GM23338 (cell line): Measurements from ENCODE around the gene INPP5A. TPM values are rescaled to one million over a fixed set of nuclear protein-coding genes. Genes with fewer than 3 reads are reported as not detected.

Experiments used
- ATAC-seq: fragments of 200-7000 bp; cut with Tn5 transposase; 3 replicates; pipeline ENCODE4 v1.9.1; 2020
- DNase-seq: peaks from one replicate; pipeline ENCODE4 v3.0.0-alpha.2; 2015; ENCODE audit warnings: low spot score
- H2AFZ ChIP-seq: fragments of 200-600 bp; sonication (generic); 2 replicates; pipeline ENCODE4 v1.8.0; 2016; ENCODE audit warnings: antibody characterized with exemption, mild to moderate bottlenecking, moderate library complexity
- H3F3A ChIP-seq: fragments of 200-600 bp; sonication (generic); replicated peaks from 2 replicates; pipeline ENCODE4 v1.8.0; 2017; ENCODE audit warnings: antibody characterized with exemption, mixed run types, low read depth
- H3K27ac ChIP-seq: fragments of 200-600 bp; sonication (generic); 2 replicates; pipeline ENCODE4 v1.6.1; 2016; ENCODE audit warnings: low read depth
- H3K27me3 ChIP-seq: fragments of 200-600 bp; sonication (generic); 2 replicates; pipeline ENCODE4 v1.8.0; 2016; ENCODE audit warnings: mild to moderate bottlenecking, mixed run types, moderate library complexity; ENCODE audit not compliant: insufficient read depth
- H3K36me3 ChIP-seq: fragments of 200-600 bp; sonication (generic); 2 replicates; pipeline ENCODE4 v1.8.0; 2016; ENCODE audit warnings: mild to moderate bottlenecking; ENCODE audit not compliant: insufficient read depth
- H3K4me1 ChIP-seq: fragments of 200-600 bp; sonication (generic); 2 replicates; pipeline ENCODE4 v1.8.0; 2016; ENCODE audit warnings: mild to moderate bottlenecking, moderate library complexity; ENCODE audit not compliant: insufficient read depth
- H3K4me2 ChIP-seq: fragments of 200-600 bp; sonication (generic); 2 replicates; pipeline ENCODE4 v1.7.1; 2017; ENCODE audit warnings: mixed run types
- H3K4me3 ChIP-seq: fragments of 200-600 bp; sonication (generic); 2 replicates; pipeline ENCODE4 v1.6.1; 2016; ENCODE audit warnings: mixed run types
- H3K79me2 ChIP-seq: fragments of 200-600 bp; sonication (generic); replicated peaks from 2 replicates; pipeline ENCODE4 v1.8.0; 2017; ENCODE audit warnings: mild to moderate bottlenecking; ENCODE audit not compliant: insufficient read depth
- H3K9me2 ChIP-seq: fragments of 200-600 bp; sonication (generic); 2 replicates; pipeline ENCODE4 v1.8.0; 2017; ENCODE audit not compliant: insufficient read depth
- H4K20me1 ChIP-seq: fragments of 200-600 bp; sonication (generic); replicated peaks from 2 replicates; pipeline ENCODE4 v1.8.0; 2017; ENCODE audit warnings: mild to moderate bottlenecking; ENCODE audit not compliant: insufficient read depth
- H3K27ac Mint-ChIP-seq: 2 replicates; pipeline ENCODE4 v1.8.0; 2020; ENCODE audit warnings: inconsistent platforms, mild to moderate bottlenecking, moderate library complexity, mixed read lengths
- H3K27me3 Mint-ChIP-seq: 3 replicates; pipeline ENCODE4 v1.8.0; 2022; ENCODE audit warnings: low read depth, mild to moderate bottlenecking, moderate library complexity, mixed read lengths, inconsistent platforms; ENCODE audit not compliant: insufficient read depth, poor library complexity
- H3K36me3 Mint-ChIP-seq: 3 replicates; pipeline ENCODE4 v1.8.0; 2021; ENCODE audit warnings: low read depth, mild to moderate bottlenecking, inconsistent platforms, moderate library complexity, mixed read lengths
- H3K4me1 Mint-ChIP-seq: 3 replicates; pipeline ENCODE4 v1.8.0; 2020; ENCODE audit warnings: mild to moderate bottlenecking, inconsistent platforms, mixed read lengths
- H3K4me3 Mint-ChIP-seq: 3 replicates; pipeline ENCODE4 v1.8.0; 2021; ENCODE audit warnings: moderate library complexity, mild to moderate bottlenecking, inconsistent platforms, mixed read lengths
- H3K9me3 Mint-ChIP-seq: 3 replicates; pipeline ENCODE4 v1.8.0; 2020; ENCODE audit warnings: moderate library complexity, mild to moderate bottlenecking, inconsistent platforms, mixed read lengths
- CTCF ChIP-seq, 2 experiments: fragments of 200-600 bp in 1 of 2; sonication (generic) in 1 of 2; conservative IDR thresholded peaks; 2 replicates each; pipeline versions ENCODE4 v1.5.1 to v1.6.1; 2016 to 2017; ENCODE audit warnings: antibody characterized with exemption in 2 of 2, low read depth in 2 of 2, mild to moderate bottlenecking in 2 of 2, moderate library complexity in 1 of 2
- ETS1 ChIP-seq: IDR thresholded peaks from 2 replicates; pipeline ENCODE4 v1.6.1; 2016; ENCODE audit warnings: antibody characterized with exemption
- EZH2 ChIP-seq: fragments of 200-600 bp; sonication (generic); IDR thresholded peaks from one replicate; pipeline ENCODE4 v1.8.0; 2017; ENCODE audit warnings: antibody characterized with exemption, mild to moderate bottlenecking, low read depth; ENCODE audit not compliant: unreplicated experiment
- EZH2phosphoT487 ChIP-seq: fragments of 200-600 bp; sonication (generic); IDR thresholded peaks from one replicate; pipeline ENCODE4 v1.8.1; 2018; ENCODE audit warnings: antibody characterized with exemption; ENCODE audit not compliant: unreplicated experiment
- JUNB ChIP-seq: IDR thresholded peaks from one replicate; pipeline ENCODE4 v1.6.1; 2016; ENCODE audit warnings: antibody characterized with exemption; ENCODE audit not compliant: unreplicated experiment
- NANOG ChIP-seq: IDR thresholded peaks from 2 replicates; pipeline ENCODE4 v1.6.1; 2016; ENCODE audit warnings: antibody characterized with exemption, borderline replicate concordance
- POLR2AphosphoS5 ChIP-seq: IDR thresholded peaks from 2 replicates; pipeline ENCODE4 v1.6.1; 2016; ENCODE audit warnings: antibody characterized with exemption, low read depth
- REST ChIP-seq: IDR thresholded peaks from one replicate; pipeline ENCODE4 v1.6.1; 2018; ENCODE audit warnings: antibody characterized with exemption; ENCODE audit not compliant: unreplicated experiment
- STAT1 ChIP-seq: IDR thresholded peaks from one replicate; pipeline ENCODE4 v1.6.1; 2016; ENCODE audit warnings: antibody characterized with exemption; ENCODE audit not compliant: unreplicated experiment
- ZNF114 ChIP-seq: fragments of 250-450 bp; sonication (Bioruptor Pico); IDR thresholded peaks from 2 replicates; pipeline ENCODE4 v1.5.0; 2020; ENCODE audit warnings: mild to moderate bottlenecking, moderate library complexity
- ZNF462 ChIP-seq: fragments of 250-450 bp; sonication (Bioruptor Pico); IDR thresholded peaks from 2 replicates; pipeline ENCODE4 v1.5.0; 2020; ENCODE audit warnings: mild to moderate bottlenecking, moderate library complexity
- polyA plus RNA-seq: library from polyadenylated mRNA; unstranded; fragments of >200 nt; fragmentation: Nextera tagmentation; extraction: Ambion mirVana; gene quantifications from 2 replicates; pipeline ENCODE4 v1.2.1, GENCODE V29; 2016
- total RNA-seq: library from RNA; depleted of rRNA; stranded (reverse); fragments of >200 nt; shearing (Covaris generic); gene quantifications from 2 replicates; pipeline ENCODE4 v1.2.3, GENCODE V29; 2014

INPP5A gene
- total and polyA plus RNA-seq, 2 experiments from 2014 or later: 5.9 to 40.6 TPM

GRCh38 chr10:132634947-132635271 is 97.3 kb downstream of the INPP5A start (continued):
- TF ChIP-seq ZNF462 (CRISPR knock-in tag) (no peak), POLR2AphosphoS5 (no peak), NANOG (no peak), STAT1 (no peak), EZH2 (no peak)

GRCh38 chr10:132636358-132636757 is 98.8 kb downstream of the INPP5A start:
- Histone ChIP-seq H4K20me1 (peaks cover 10% of the 10 kb centered on the region), H3F3A (no peaks in the 10 kb centered on the region), H3K79me2 (peaks cover 20% of the 10 kb centered on the region), H3K27ac (no peak overlapping the region), H3K27me3 (no peaks in the 10 kb centered on the region), H3K36me3 (no peaks in the 10 kb centered on the region), H3K4me1 (no peaks in the 10 kb centered on the region), H2AFZ (no peak overlapping the region), H3K9me2 (no peaks in the 10 kb centered on the region), H3K4me2 (no peak overlapping the region), H3K4me3 (no peak overlapping the region)
- Mint-ChIP-seq H3K4me1 (peaks cover 10% of the 10 kb centered on the region; the same call in 2 of the 3 replicates), H3K36me3 (no peaks in the 10 kb centered on the region), H3K27ac (no peak overlapping the region), H3K27me3 (peaks cover 9% of the 10 kb centered on the region), H3K4me3 (no peak overlapping the region), H3K9me3 (peaks cover 6% of the 10 kb centered on the region)
- TF ChIP-seq REST (no peak), EZH2phosphoT487 (no peak), JUNB (no peak), ETS1 (no peak), EZH2 (no peak), STAT1 (no peak), POLR2AphosphoS5 (no peak), CTCF (conservative IDR thresholded peaks at IDR 0.05; ENCODE audit: low read depth in 2 of 2) (no peak), ZNF114 (no peak)
- ATAC-seq: no peak
- no peak for DNase-seq
